ENCODE data around the gene HPS5. TPM values are rescaled to one million over a fixed set of nuclear protein-coding genes. Genes with fewer than 3 reads are reported as not detected.
"Not testable (repeated sequence)": the region's sequence is repeated elsewhere in the genome, so short reads cannot be mapped to it uniquely, and the experiment has no call there.

Gene HPS5
- total RNA-seq, 1 donor from 2014 or later: 17.0 TPM

GRCh38 chr11:18271206-18271605, 50.7 kb downstream of the HPS5 start:
- Histone ChIP-seq H3K4me1 (no peaks in the 10 kb centered on the region), H3K36me3 (no peaks in the 10 kb centered on the region), H4K20me1 (ENCODE audit: low read depth) (no peaks in the 10 kb centered on the region), H3K4me2 (no peak overlapping the region), H3K4me3 (no peak overlapping the region), H3K79me2 (ENCODE audit: low read depth) (no peaks in the 10 kb centered on the region), H3K27me3 (no peaks in the 10 kb centered on the region), H2AFZ (replicated peaks) (no peak overlapping the region), H3K9me3 (ENCODE audit: low read depth) (no peaks in the 10 kb centered on the region), H3K27ac (no peak overlapping the region), H3F3A (ENCODE audit: low read depth) (no peaks in the 10 kb centered on the region), H3K9ac (no peak overlapping the region)
- H3K4me1 Mint-ChIP-seq: no peaks in the 10 kb centered on the region
- no peak overlapping the region for H3K4me3 Mint-ChIP-seq
- TF ChIP-seq EZH2phosphoT487 (IDR thresholded peaks at IDR 0.05) (no peak), CTCF (IDR thresholded peaks at IDR 0.05) (no peak), EZH2 (IDR thresholded peaks at IDR 0.05) (no peak)
- no peak for DNase-seq (ENCODE audit: low spot score)
- H3K9me3 Mint-ChIP-seq: no peaks in the 10 kb centered on the region
- no peak overlapping the region for H3K27ac Mint-ChIP-seq
- H3K36me3 Mint-ChIP-seq: peaks cover 4% of the 10 kb centered on the region
- peaks cover 6% of the 10 kb centered on the region for H3K27me3 Mint-ChIP-seq (ENCODE audit: insufficient read depth, low read depth)

GRCh38 chr11:18270102-18270501, 51.8 kb downstream of the HPS5 start:
- Histone ChIP-seq H4K20me1 (ENCODE audit: low read depth) (no peaks in the 10 kb centered on the region), H3K9me3 (ENCODE audit: low read depth) (no peaks in the 10 kb centered on the region), H2AFZ (replicated peaks) (no peak overlapping the region), H3K79me2 (ENCODE audit: low read depth) (no peaks in the 10 kb centered on the region), H3K4me2 (no peak overlapping the region), H3K4me1 (no peaks in the 10 kb centered on the region), H3F3A (ENCODE audit: low read depth) (no peaks in the 10 kb centered on the region), H3K27ac (no peak overlapping the region), H3K27me3 (no peaks in the 10 kb centered on the region), H3K9ac (no peak overlapping the region), H3K4me3 (no peak overlapping the region), H3K36me3 (no peaks in the 10 kb centered on the region)
- no peaks in the 10 kb centered on the region for H3K9me3 Mint-ChIP-seq
- H3K36me3 Mint-ChIP-seq: peaks cover 1% of the 10 kb centered on the region
- H3K4me3 Mint-ChIP-seq: no peak overlapping the region
- H3K27me3 Mint-ChIP-seq (ENCODE audit: insufficient read depth, low read depth): peaks cover 6% of the 10 kb centered on the region
- no peak overlapping the region for H3K27ac Mint-ChIP-seq
- DNase-seq (ENCODE audit: low spot score): peak; percentile 9
- no peaks in the 10 kb centered on the region for H3K4me1 Mint-ChIP-seq
- no peak for TF ChIP-seq EZH2phosphoT487 (IDR thresholded peaks at IDR 0.05)
- peak; percentile 6 for TF ChIP-seq CTCF (IDR thresholded peaks at IDR 0.05)

GRCh38 chr11:18269252-18269651, 52.7 kb downstream of the HPS5 start:
- not testable (repeated sequence) for H3F3A ChIP-seq (ENCODE audit: low read depth); H3K79me2 ChIP-seq (ENCODE audit: low read depth); H3K4me3 Mint-ChIP-seq; H3K4me3 ChIP-seq; H3K4me1 ChIP-seq; H3K36me3 Mint-ChIP-seq; H3K9me3 ChIP-seq (ENCODE audit: low read depth); H3K27me3 Mint-ChIP-seq (ENCODE audit: insufficient read depth, low read depth); H3K27me3 ChIP-seq; H3K27ac Mint-ChIP-seq; DNase-seq (ENCODE audit: low spot score); H2AFZ ChIP-seq (replicated peaks); H3K27ac ChIP-seq; H4K20me1 ChIP-seq (ENCODE audit: low read depth); H3K36me3 ChIP-seq; H3K9me3 Mint-ChIP-seq; H3K4me2 ChIP-seq; H3K4me1 Mint-ChIP-seq; H3K9ac ChIP-seq

GRCh38 chr11:18267335-18268133, 54.4 kb downstream of the HPS5 start:
- H3K4me2 ChIP-seq; DNase-seq (ENCODE audit: low spot score); H3K4me1 ChIP-seq; H3K36me3 ChIP-seq; H3K4me3 ChIP-seq; H2AFZ ChIP-seq (replicated peaks); H3K27ac ChIP-seq; H4K20me1 ChIP-seq (ENCODE audit: low read depth); H3K4me3 Mint-ChIP-seq; H3K9me3 Mint-ChIP-seq; H3K79me2 ChIP-seq (ENCODE audit: low read depth); H3K9me3 ChIP-seq (ENCODE audit: low read depth); H3K9ac ChIP-seq; H3K4me1 Mint-ChIP-seq; H3K27me3 ChIP-seq; H3K36me3 Mint-ChIP-seq; H3K27ac Mint-ChIP-seq; H3K27me3 Mint-ChIP-seq (ENCODE audit: insufficient read depth, low read depth); H3F3A ChIP-seq (ENCODE audit: low read depth): not testable (repeated sequence)

All from neural progenitor cell (in vitro differentiated cells).